ENCODE data around the gene GATA5. TPM values are rescaled to one million over a fixed set of nuclear protein-coding genes. Genes with fewer than 3 reads are reported as not detected.

GATA5 gene
- polyA plus RNA-seq, 1 of the 3 experiments (the other 2 are of a cell fraction): not detected

- H3K27me3 ChIP-seq (ENCODE audit: insufficient read depth): peaks cover 17% of the 10 kb centered on the region
- peak; percentile 60 for DNase-seq
- no peak overlapping the region for H2AFZ ChIP-seq (ENCODE audit: low read depth)
- no peaks in the 10 kb centered on the region for H3K36me3 ChIP-seq (replicated peaks in 1 of 2; ENCODE audit: control insufficient read depth in 1 of 2, insufficient read depth in 2 of 2, low read length in 1 of 2)
- H3K4me2 ChIP-seq: no peak overlapping the region
- no peak overlapping the region for H3K27ac ChIP-seq (ENCODE audit: low read depth in 2 of 2, low read length in 1 of 2)
- H4K20me1 ChIP-seq (ENCODE audit: insufficient read depth): no peaks in the 10 kb centered on the region
- no peaks in the 10 kb centered on the region for H3K79me2 ChIP-seq (ENCODE audit: insufficient read depth)
- no peaks in the 10 kb centered on the region for H3F3A ChIP-seq (replicated peaks; ENCODE audit: insufficient read depth)
- WGBS (ENCODE audit: low lambda C conversion rate): 36% methylated on average over 14 of the region's 31 CpGs
- TF ChIP-seq POLR2AphosphoS5 (IDR thresholded peaks at IDR 0.05; ENCODE audit: low read depth, low read length) (no peak), NFIC (IDR thresholded peaks at IDR 0.05; ENCODE audit: borderline replicate concordance) (no peak), USF1 (IDR thresholded peaks at IDR 0.05; ENCODE audit: borderline replicate concordance, low read depth) (no peak), GABPA (IDR thresholded peaks at IDR 0.05; ENCODE audit: low read depth) (no peak), REST (IDR thresholded peaks at IDR 0.05; ENCODE audit: low read depth, low read length) (no peak), SMC3 (IDR thresholded peaks at IDR 0.05; ENCODE audit: low read depth, low read length) (no peak), RXRA (IDR thresholded peaks at IDR 0.05; ENCODE audit: borderline replicate concordance, low read depth) (no peak), RFX5 (IDR thresholded peaks at IDR 0.05; ENCODE audit: low read length) (no peak), TEAD4 (IDR thresholded peaks at IDR 0.05; ENCODE audit: borderline replicate concordance, insufficient read depth) (no peak)
- H3K4me1 ChIP-seq (ENCODE audit: control insufficient read depth in 1 of 2, insufficient read depth in 2 of 2, low read depth in 1 of 2, low read length in 1 of 2): no peaks in the 10 kb centered on the region; a peak in 1 of 4 replicates
- ChIA-PET POLR2A (no interaction called here), CTCF (interaction anchor here (0.6 to 2.2 kb wide), 4 partner anchors 15 to 71 kb away, joined by 3 to 9 read pairs (median 3); no protein-coding TSS in a partner anchor)
- H3K9me2 ChIP-seq: no peaks in the 10 kb centered on the region
- H3K9ac ChIP-seq: no peak overlapping the region
- H3K9me3 ChIP-seq: no peaks in the 10 kb centered on the region
- H3K4me3 ChIP-seq (ENCODE audit: low read depth in 2 of 2, low read length in 1 of 2): no peak overlapping the region
Measured at GRCh38 chr20:62428396-62429295, 47.1 kb downstream of the GATA5 start.

- H3K27ac ChIP-seq (ENCODE audit: low read depth in 2 of 2, low read length in 1 of 2): no peak overlapping the region
- ChIA-PET CTCF (interaction anchor here (0.6 to 1.3 kb wide), 2 partner anchors 14 to 72 kb away, joined by 3 read pairs; no protein-coding TSS in a partner anchor), POLR2A (no interaction called here)
- H3K4me2 ChIP-seq: no peak overlapping the region
- H2AFZ ChIP-seq (ENCODE audit: low read depth): no peak overlapping the region
- no peaks in the 10 kb centered on the region; a peak in 1 of 4 replicates for H3K4me1 ChIP-seq (ENCODE audit: control insufficient read depth in 1 of 2, insufficient read depth in 2 of 2, low read depth in 1 of 2, low read length in 1 of 2)
- no peak for TF ChIP-seq REST (IDR thresholded peaks at IDR 0.05; ENCODE audit: low read depth, low read length)
- 80% methylated on average over 1 of the region's 10 CpGs for WGBS (ENCODE audit: low lambda C conversion rate)
- no peak overlapping the region for H3K9ac ChIP-seq
- DNase-seq: no peak
- no peaks in the 10 kb centered on the region for H3K36me3 ChIP-seq (replicated peaks in 1 of 2; ENCODE audit: control insufficient read depth in 1 of 2, insufficient read depth in 2 of 2, low read length in 1 of 2)
- no peak overlapping the region for H3K4me3 ChIP-seq (ENCODE audit: low read depth in 2 of 2, low read length in 1 of 2)
- H3K9me3 ChIP-seq: no peaks in the 10 kb centered on the region
- H3K79me2 ChIP-seq (ENCODE audit: insufficient read depth): no peaks in the 10 kb centered on the region
- H4K20me1 ChIP-seq (ENCODE audit: insufficient read depth): no peaks in the 10 kb centered on the region
- H3K27me3 ChIP-seq (ENCODE audit: insufficient read depth): peaks cover 17% of the 10 kb centered on the region
- H3F3A ChIP-seq (replicated peaks; ENCODE audit: insufficient read depth): no peaks in the 10 kb centered on the region
- H3K9me2 ChIP-seq: no peaks in the 10 kb centered on the region
Measured at GRCh38 chr20:62428002-62428372, 47.8 kb downstream of the GATA5 start.
